Liver (tissue), 3 donors: Measurements from ENCODE around the gene SYT8.

ENCODE experiments used
- ATF3 ChIP-seq: IDR thresholded peaks from 2 replicates; pipeline ENCODE4 v1.6.1; 2016; ENCODE audit warnings: antibody characterized with exemption
- CTCF ChIP-seq: fragments of 150-350 bp; IDR thresholded peaks from 2 replicates; pipeline ENCODE4 v1.5.1; 2017; ENCODE audit warnings: improper control_type of control experiment, low read depth, low read length; ENCODE audit not compliant: missing input control
- EGR1 ChIP-seq, 2 donors: IDR thresholded peaks; 2 replicates each; pipeline ENCODE4 v1.6.1; 2016 to 2018; ENCODE audit warnings: antibody characterized with exemption in 2 of 2, low read depth in 2 of 2
- HNF4G ChIP-seq: IDR thresholded peaks from 2 replicates; pipeline ENCODE4 v1.6.1; 2016; ENCODE audit warnings: antibody characterized with exemption
- JUND ChIP-seq, 2 donors: IDR thresholded peaks; 2 replicates each; pipeline ENCODE4 v1.6.1; 2016; ENCODE audit warnings: antibody characterized with exemption in 2 of 2
- MAX ChIP-seq: IDR thresholded peaks from 2 replicates; pipeline ENCODE4 v1.6.1; 2016; ENCODE audit warnings: antibody characterized with exemption
- NR2F2 ChIP-seq: IDR thresholded peaks from 2 replicates; pipeline ENCODE4 v1.6.1; 2016; ENCODE audit warnings: antibody characterized with exemption
- RAD21 ChIP-seq, 2 donors: IDR thresholded peaks; 2 replicates each; pipeline ENCODE4 v1.6.1; 2016; ENCODE audit warnings: antibody characterized with exemption in 2 of 2, mild to moderate bottlenecking in 2 of 2
- REST ChIP-seq: IDR thresholded peaks from 2 replicates; pipeline ENCODE4 v1.6.1; 2016; ENCODE audit warnings: antibody characterized with exemption, mild to moderate bottlenecking
- RXRA ChIP-seq, 2 donors: IDR thresholded peaks; 2 replicates each; pipeline ENCODE4 v1.6.1; 2017 to 2018; ENCODE audit warnings: antibody characterized with exemption in 2 of 2, mild to moderate bottlenecking in 1 of 2
- TAF1 ChIP-seq: conservative IDR thresholded peaks from 2 replicates; pipeline ENCODE4 v1.6.1; 2016; ENCODE audit warnings: antibody characterized with exemption, mild to moderate bottlenecking
- ZBTB33 ChIP-seq: IDR thresholded peaks from 2 replicates; pipeline ENCODE4 v1.6.1; 2016; ENCODE audit warnings: antibody characterized with exemption
- donor health status: healthy.
- donor health status: healthy.

GRCh38 chr11:1851468-1852180 lies 16.8 kb downstream of the SYT8 start:
- no peak for TF ChIP-seq CTCF
- no peak for TF ChIP-seq RAD21 (IDR thresholded peaks at IDR 0.05)
- no peak for TF ChIP-seq TAF1
- no peak for TF ChIP-seq REST
- TF ChIP-seq NR2F2 = no peak
- no peak for TF ChIP-seq HNF4G
- no peak for TF ChIP-seq ATF3
- no peak for TF ChIP-seq JUND (IDR thresholded peaks at IDR 0.05)
- no peak for TF ChIP-seq RXRA (IDR thresholded peaks at IDR 0.05)
- TF ChIP-seq ZBTB33 = no peak
- TF ChIP-seq MAX = no peak
- no peak for TF ChIP-seq EGR1 (IDR thresholded peaks at IDR 0.05; ENCODE audit: low read depth in 2 of 2)
